HG02970 (cell line): Measurements from ENCODE around the gene WASF3.
"Not testable (repeated sequence)": the region's sequence is repeated elsewhere in the genome, so short reads cannot be mapped to it uniquely, and the experiment has no call there.

ENCODE experiments used
- ATAC-seq: cut with Tn5 transposase; IDR thresholded peaks from one replicate; pipeline ENCODE4 v1.9.1; 2021; ENCODE audit warnings: mild to moderate bottlenecking, moderate library complexity, moderate number of reproducible peaks; ENCODE audit not compliant: unreplicated experiment, low FRiP score

Gene WASF3

GRCh38 chr13:26621731-26622401 lies 64.4 kb downstream of the WASF3 start:
- no peak for ATAC-seq

- no peak for ATAC-seq
Measured at GRCh38 chr13:26623125-26623524, 65.6 kb downstream of the WASF3 start.

GRCh38 chr13:26624572-26624971 lies 67.1 kb downstream of the WASF3 start:
- no peak for ATAC-seq

GRCh38 chr13:26626271-26626670 lies 68.8 kb downstream of the WASF3 start:
- no peak for ATAC-seq

GRCh38 chr13:26628706-26629105 lies 71.2 kb downstream of the WASF3 start:
- ATAC-seq, result no peak

- no peak for ATAC-seq
Measured at GRCh38 chr13:26629260-26629825, 71.9 kb downstream of the WASF3 start.

- not testable (repeated sequence) for ATAC-seq
Measured at GRCh38 chr13:26635634-26636033, 78.2 kb downstream of the WASF3 start.

- ATAC-seq, result not testable (repeated sequence)
Measured at GRCh38 chr13:26636073-26636472, 78.6 kb downstream of the WASF3 start.

- ATAC-seq, result no peak
Measured at GRCh38 chr13:26646603-26647002, 89.1 kb downstream of the WASF3 start.

- ATAC-seq, result no peak
Measured at GRCh38 chr13:26651234-26651633, 93.8 kb downstream of the WASF3 start.

- ATAC-seq, result no peak
Measured at GRCh38 chr13:26653310-26653709, 95.8 kb downstream of the WASF3 start.

GRCh38 chr13:26653842-26654241 lies 96.4 kb downstream of the WASF3 start:
- ATAC-seq, result no peak

GRCh38 chr13:26656919-26657318 lies 99.4 kb downstream of the WASF3 start:
- no peak for ATAC-seq

- no peak for ATAC-seq
Measured at GRCh38 chr13:26658448-26659385, 101.2 kb downstream of the WASF3 start.

- no peak for ATAC-seq
Measured at GRCh38 chr13:26660185-26660584, 102.7 kb downstream of the WASF3 start.

GRCh38 chr13:26660766-26661165 lies 103.3 kb downstream of the WASF3 start:
- no peak for ATAC-seq

GRCh38 chr13:26663791-26664190 lies 106.3 kb downstream of the WASF3 start:
- no peak for ATAC-seq

GRCh38 chr13:26664286-26664685 lies 106.8 kb downstream of the WASF3 start:
- no peak for ATAC-seq

- no peak for ATAC-seq
Measured at GRCh38 chr13:26664876-26665275, 107.4 kb downstream of the WASF3 start.

- no peak for ATAC-seq
Measured at GRCh38 chr13:26668357-26669146, 111.1 kb downstream of the WASF3 start.

- ATAC-seq, result no peak
Measured at GRCh38 chr13:26673890-26674289, 116.4 kb downstream of the WASF3 start.
